GM12878 (cell line): ENCODE measurements around the gene GPR4. TPM values are rescaled to one million over a fixed set of nuclear protein-coding genes. Genes with fewer than 3 reads are reported as not detected.

ENCODE experiments used
- BACH1 ChIP-seq: fragments of 450-650 bp; IDR thresholded peaks from 2 replicates; pipeline ENCODE4 v1.6.1; 2017; ENCODE audit warnings: mild to moderate bottlenecking, borderline replicate concordance
- BHLHE40 ChIP-seq, 2 experiments: fragments of 450-650 bp in 1 of 2; IDR thresholded peaks; 2 replicates each; pipeline ENCODE4 v1.6.1; 2011 to 2017; ENCODE audit warnings: low read depth in 2 of 2, borderline replicate concordance in 1 of 2, improper control_type of control experiment in 1 of 2, low read length in 1 of 2, mild to moderate bottlenecking in 1 of 2
- CBFB ChIP-seq: IDR thresholded peaks from 2 replicates; pipeline ENCODE4 v1.6.1; 2016; ENCODE audit warnings: antibody characterized with exemption, low read depth
- CREB1 ChIP-seq: IDR thresholded peaks from 2 replicates; pipeline ENCODE4 v1.6.1; 2012; ENCODE audit warnings: low read depth, mild to moderate bottlenecking, inconsistent platforms
- EED ChIP-seq: sonication (generic); IDR thresholded peaks from 2 replicates; pipeline ENCODE4 v1.6.1; 2016; ENCODE audit warnings: antibody characterized with exemption, low read depth
- HDGF ChIP-seq: fragments of 450-650 bp; IDR thresholded peaks from 2 replicates; pipeline ENCODE4 v1.6.1; 2016; ENCODE audit warnings: antibody characterized with exemption
- JUNB ChIP-seq: IDR thresholded peaks from 2 replicates; pipeline ENCODE4 v1.6.1; 2016; ENCODE audit warnings: antibody characterized with exemption, mild to moderate bottlenecking
- MXI1 ChIP-seq: fragments of 150-350 bp; IDR thresholded peaks from 2 replicates; pipeline ENCODE4 v1.6.1; 2011; ENCODE audit warnings: low read depth, mild to moderate bottlenecking, inconsistent platforms, low read length, improper control_type of control experiment
- NR2C1 ChIP-seq: fragments of 450-650 bp; IDR thresholded peaks from 2 replicates; pipeline ENCODE4 v1.6.1; 2017; ENCODE audit warnings: antibody characterized with exemption, mild to moderate bottlenecking, moderate library complexity
- PAX8 ChIP-seq: fragments of 450-650 bp; IDR thresholded peaks from 2 replicates; pipeline ENCODE4 v1.6.1; 2017; ENCODE audit warnings: mild to moderate bottlenecking, moderate library complexity
- RCOR1 ChIP-seq: conservative IDR thresholded peaks from 2 replicates; pipeline ENCODE4 v1.6.1; 2012; ENCODE audit warnings: low read depth, low read length, improper control_type of control experiment
- RELA ChIP-seq: fragments of 450-650 bp; IDR thresholded peaks from 2 replicates; pipeline ENCODE4 v1.8.0; 2014; ENCODE audit warnings: borderline replicate concordance; ENCODE audit not compliant: partially characterized antibody
- SMARCA5 ChIP-seq: fragments of 450-650 bp; IDR thresholded peaks from 2 replicates; pipeline ENCODE4 v1.6.1; 2017; ENCODE audit warnings: mild to moderate bottlenecking
- TCF7 ChIP-seq: IDR thresholded peaks from 2 replicates; pipeline ENCODE4 v1.6.1; 2014; ENCODE audit warnings: antibody characterized with exemption, borderline replicate concordance
- YY1 ChIP-seq: IDR thresholded peaks from 2 replicates; pipeline ENCODE4 v1.6.1; 2011; ENCODE audit warnings: low read depth, mild to moderate bottlenecking, low read length
- ZNF207 ChIP-seq: fragments of 450-650 bp; IDR thresholded peaks from 2 replicates; pipeline ENCODE4 v1.6.1; 2014; ENCODE audit warnings: antibody characterized with exemption, mild to moderate bottlenecking, borderline replicate concordance
- ZNF384 ChIP-seq: IDR thresholded peaks from 2 replicates; pipeline ENCODE4 v1.6.1; 2012; ENCODE audit warnings: low read depth, mild to moderate bottlenecking, low read length, improper control_type of control experiment, borderline replicate concordance
- polyA plus RNA-seq, 11 experiments: library from polyadenylated mRNA; depleted of rRNA in 4 of 11; unstranded in 6 of 11; stranded (reverse) in 5 of 11; fragments of >200 nt; fragmentation: Nextera tagmentation in 4 of 11; fragmentation: Illumina TruSeq in 1 of 11; extraction: Ambion mirVana in 4 of 11; extraction: Trizol in 1 of 11; gene quantifications; 1 replicate in 1 of 11; 2 replicates in 10 of 11; pipeline versions ENCODE4 v1.2.1 to v1.2.3, GENCODE V29; 2011 to 2016; ENCODE audit warnings: inconsistent platforms in 2 of 11, missing spikeins in 2 of 11, low read depth in 1 of 11
- total RNA-seq, 4 experiments: library from RNA; depleted of rRNA in 3 of 4; stranded (reverse); fragments of >200 nt in 3 of 4; fragmentation: Illumina TruSeq in 1 of 4; extraction: Trizol in 1 of 4; gene quantifications; 2 replicates each; pipeline versions ENCODE4 v1.2.1 to v1.2.3, GENCODE V29; 2013 to 2021
- TF ChIP-seq, protein P1 (sequence below): IDR thresholded peaks from 2 replicates; pipeline ENCODE4 v1.6.1; 2012; ENCODE audit warnings: mild to moderate bottlenecking, low read depth, low read length
- TF ChIP-seq, protein P2 (sequence below): fragments of 150-350 bp; IDR thresholded peaks from 2 replicates; pipeline ENCODE4 v1.6.1; 2014; ENCODE audit warnings: mild to moderate bottlenecking, low read depth, low read length
- TF ChIP-seq, protein P3 (sequence below): fragments of 450-650 bp; IDR thresholded peaks from 2 replicates; pipeline ENCODE4 v1.6.1; 2016; ENCODE audit warnings: mild to moderate bottlenecking
- TF ChIP-seq, protein P4 (sequence below): fragments of 450-650 bp; IDR thresholded peaks from 2 replicates; pipeline ENCODE4 v1.6.1; 2017; ENCODE audit warnings: antibody characterized with exemption, mild to moderate bottlenecking, moderate library complexity

Gene GPR4
- total and polyA plus RNA-seq, 10 of the 15 experiments (the other 5 are each of a cell fraction or from before 2014, with no cell fraction given), result not detected

DNA sequence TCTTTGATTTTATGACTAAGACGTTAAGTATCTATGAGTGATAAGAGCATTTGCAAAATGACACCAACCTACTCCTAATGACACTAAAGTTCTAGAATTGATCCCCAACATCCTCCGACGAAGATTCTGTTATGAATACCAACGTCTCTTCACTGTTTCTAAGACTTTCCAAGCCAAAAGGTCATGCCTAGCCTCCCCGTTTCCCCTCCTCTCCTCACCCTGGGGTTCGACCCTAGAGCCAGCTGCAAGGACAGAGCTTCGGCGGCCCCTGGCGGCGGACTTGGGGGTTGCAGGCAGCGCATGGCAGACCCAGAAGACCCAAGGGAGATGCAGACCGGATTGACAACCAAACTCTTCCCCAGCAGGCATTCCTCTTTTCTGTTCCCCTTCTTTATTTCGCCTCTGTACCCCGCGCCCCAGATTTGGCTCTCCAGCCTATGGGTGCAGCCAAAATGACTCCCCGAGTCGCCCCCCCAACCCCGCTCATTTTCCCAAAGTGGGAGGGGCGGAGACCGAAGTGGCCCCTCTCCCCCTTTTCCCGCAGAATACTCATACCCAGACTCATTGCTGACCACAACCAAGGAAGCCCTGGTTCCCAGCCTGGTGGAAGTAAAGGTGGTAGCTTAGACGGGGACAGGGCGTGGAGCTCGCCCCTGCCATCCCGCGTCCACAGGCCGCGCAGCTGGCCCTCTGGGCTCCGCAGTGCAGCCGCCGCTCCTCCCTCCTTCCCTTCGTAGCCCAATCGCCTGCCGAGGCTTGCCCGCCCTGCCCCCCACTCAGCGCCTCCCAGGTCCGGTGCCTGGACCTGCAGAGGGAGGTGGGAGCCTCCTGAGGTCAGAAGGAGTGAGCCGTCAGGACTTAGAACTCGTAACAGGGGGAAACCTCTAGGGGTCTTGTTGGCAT, 41.3 kb upstream of the GPR4 start (continued):
- TF ChIP-seq, protein P1, sequence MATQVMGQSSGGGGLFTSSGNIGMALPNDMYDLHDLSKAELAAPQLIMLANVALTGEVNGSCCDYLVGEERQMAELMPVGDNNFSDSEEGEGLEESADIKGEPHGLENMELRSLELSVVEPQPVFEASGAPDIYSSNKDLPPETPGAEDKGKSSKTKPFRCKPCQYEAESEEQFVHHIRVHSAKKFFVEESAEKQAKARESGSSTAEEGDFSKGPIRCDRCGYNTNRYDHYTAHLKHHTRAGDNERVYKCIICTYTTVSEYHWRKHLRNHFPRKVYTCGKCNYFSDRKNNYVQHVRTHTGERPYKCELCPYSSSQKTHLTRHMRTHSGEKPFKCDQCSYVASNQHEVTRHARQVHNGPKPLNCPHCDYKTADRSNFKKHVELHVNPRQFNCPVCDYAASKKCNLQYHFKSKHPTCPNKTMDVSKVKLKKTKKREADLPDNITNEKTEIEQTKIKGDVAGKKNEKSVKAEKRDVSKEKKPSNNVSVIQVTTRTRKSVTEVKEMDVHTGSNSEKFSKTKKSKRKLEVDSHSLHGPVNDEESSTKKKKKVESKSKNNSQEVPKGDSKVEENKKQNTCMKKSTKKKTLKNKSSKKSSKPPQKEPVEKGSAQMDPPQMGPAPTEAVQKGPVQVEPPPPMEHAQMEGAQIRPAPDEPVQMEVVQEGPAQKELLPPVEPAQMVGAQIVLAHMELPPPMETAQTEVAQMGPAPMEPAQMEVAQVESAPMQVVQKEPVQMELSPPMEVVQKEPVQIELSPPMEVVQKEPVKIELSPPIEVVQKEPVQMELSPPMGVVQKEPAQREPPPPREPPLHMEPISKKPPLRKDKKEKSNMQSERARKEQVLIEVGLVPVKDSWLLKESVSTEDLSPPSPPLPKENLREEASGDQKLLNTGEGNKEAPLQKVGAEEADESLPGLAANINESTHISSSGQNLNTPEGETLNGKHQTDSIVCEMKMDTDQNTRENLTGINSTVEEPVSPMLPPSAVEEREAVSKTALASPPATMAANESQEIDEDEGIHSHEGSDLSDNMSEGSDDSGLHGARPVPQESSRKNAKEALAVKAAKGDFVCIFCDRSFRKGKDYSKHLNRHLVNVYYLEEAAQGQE, result no peak
- TF ChIP-seq RELA, result peak; percentile 57
- TF ChIP-seq CBFB, result 0 out of 2 replicates have a peak, but pooled peaks have one; percentile 16
- 0 out of 2 replicates have a peak, but pooled peaks have one; percentile 17 for TF ChIP-seq ZNF207
- TF ChIP-seq, protein P2, sequence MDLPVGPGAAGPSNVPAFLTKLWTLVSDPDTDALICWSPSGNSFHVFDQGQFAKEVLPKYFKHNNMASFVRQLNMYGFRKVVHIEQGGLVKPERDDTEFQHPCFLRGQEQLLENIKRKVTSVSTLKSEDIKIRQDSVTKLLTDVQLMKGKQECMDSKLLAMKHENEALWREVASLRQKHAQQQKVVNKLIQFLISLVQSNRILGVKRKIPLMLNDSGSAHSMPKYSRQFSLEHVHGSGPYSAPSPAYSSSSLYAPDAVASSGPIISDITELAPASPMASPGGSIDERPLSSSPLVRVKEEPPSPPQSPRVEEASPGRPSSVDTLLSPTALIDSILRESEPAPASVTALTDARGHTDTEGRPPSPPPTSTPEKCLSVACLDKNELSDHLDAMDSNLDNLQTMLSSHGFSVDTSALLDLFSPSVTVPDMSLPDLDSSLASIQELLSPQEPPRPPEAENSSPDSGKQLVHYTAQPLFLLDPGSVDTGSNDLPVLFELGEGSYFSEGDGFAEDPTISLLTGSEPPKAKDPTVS, result no peak
- TF ChIP-seq TCF7, result no peak
- 0 out of 2 replicates have a peak, but pooled peaks have one; percentile 29 for TF ChIP-seq MXI1
- peak; percentile 64; the same call in 1 of the 2 replicates for TF ChIP-seq ZNF384
- TF ChIP-seq SMARCA5, result peak; percentile 90
- 0 out of 2 replicates have a peak, but pooled peaks have one; percentile 6 for TF ChIP-seq BACH1
- TF ChIP-seq BHLHE40 (IDR thresholded peaks at IDR 0.05; ENCODE audit: borderline replicate concordance in 1 of 2, low read depth in 2 of 2, low read length in 1 of 2), result peak; percentile 22 to 49; a peak in 1 of 4 replicates
- TF ChIP-seq, protein P3, sequence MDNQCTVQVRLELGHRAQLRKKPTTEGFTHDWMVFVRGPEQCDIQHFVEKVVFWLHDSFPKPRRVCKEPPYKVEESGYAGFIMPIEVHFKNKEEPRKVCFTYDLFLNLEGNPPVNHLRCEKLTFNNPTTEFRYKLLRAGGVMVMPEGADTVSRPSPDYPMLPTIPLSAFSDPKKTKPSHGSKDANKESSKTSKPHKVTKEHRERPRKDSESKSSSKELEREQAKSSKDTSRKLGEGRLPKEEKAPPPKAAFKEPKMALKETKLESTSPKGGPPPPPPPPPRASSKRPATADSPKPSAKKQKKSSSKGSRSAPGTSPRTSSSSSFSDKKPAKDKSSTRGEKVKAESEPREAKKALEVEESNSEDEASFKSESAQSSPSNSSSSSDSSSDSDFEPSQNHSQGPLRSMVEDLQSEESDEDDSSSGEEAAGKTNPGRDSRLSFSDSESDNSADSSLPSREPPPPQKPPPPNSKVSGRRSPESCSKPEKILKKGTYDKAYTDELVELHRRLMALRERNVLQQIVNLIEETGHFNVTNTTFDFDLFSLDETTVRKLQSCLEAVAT, result no peak
- TF ChIP-seq RCOR1, result no peak
- peak; percentile 75 for TF ChIP-seq EED
- peak; percentile 48; the same call in 1 of the 2 replicates for TF ChIP-seq NR2C1
- TF ChIP-seq HDGF, result no peak
- peak; percentile 69; the same call in 1 of the 2 replicates for TF ChIP-seq CREB1
- peak; percentile 72; the same call in 1 of the 2 replicates for TF ChIP-seq YY1
- TF ChIP-seq PAX8, result no peak
- peak; percentile 91 for TF ChIP-seq JUNB
- TF ChIP-seq, protein P4, sequence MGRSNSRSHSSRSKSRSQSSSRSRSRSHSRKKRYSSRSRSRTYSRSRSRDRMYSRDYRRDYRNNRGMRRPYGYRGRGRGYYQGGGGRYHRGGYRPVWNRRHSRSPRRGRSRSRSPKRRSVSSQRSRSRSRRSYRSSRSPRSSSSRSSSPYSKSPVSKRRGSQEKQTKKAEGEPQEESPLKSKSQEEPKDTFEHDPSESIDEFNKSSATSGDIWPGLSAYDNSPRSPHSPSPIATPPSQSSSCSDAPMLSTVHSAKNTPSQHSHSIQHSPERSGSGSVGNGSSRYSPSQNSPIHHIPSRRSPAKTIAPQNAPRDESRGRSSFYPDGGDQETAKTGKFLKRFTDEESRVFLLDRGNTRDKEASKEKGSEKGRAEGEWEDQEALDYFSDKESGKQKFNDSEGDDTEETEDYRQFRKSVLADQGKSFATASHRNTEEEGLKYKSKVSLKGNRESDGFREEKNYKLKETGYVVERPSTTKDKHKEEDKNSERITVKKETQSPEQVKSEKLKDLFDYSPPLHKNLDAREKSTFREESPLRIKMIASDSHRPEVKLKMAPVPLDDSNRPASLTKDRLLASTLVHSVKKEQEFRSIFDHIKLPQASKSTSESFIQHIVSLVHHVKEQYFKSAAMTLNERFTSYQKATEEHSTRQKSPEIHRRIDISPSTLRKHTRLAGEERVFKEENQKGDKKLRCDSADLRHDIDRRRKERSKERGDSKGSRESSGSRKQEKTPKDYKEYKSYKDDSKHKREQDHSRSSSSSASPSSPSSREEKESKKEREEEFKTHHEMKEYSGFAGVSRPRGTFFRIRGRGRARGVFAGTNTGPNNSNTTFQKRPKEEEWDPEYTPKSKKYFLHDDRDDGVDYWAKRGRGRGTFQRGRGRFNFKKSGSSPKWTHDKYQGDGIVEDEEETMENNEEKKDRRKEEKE, result no peak
